Adrenal gland (tissue), 12 donors: ENCODE results near the gene ZDHHC18. TPM values are rescaled to one million over a fixed set of nuclear protein-coding genes. Genes with fewer than 3 reads are reported as not detected.
"Not testable (repeated sequence)": the region's sequence is repeated elsewhere in the genome, so short reads cannot be mapped to it uniquely, and the experiment has no call there.

Experiments
- DNase-seq, 7 donors: peaks; one replicate each; pipeline ENCODE4 v3.0.0-alpha.2; 2019 to 2020
- H3K27ac ChIP-seq, 5 donors: fragments of 200-600 bp; sonication (generic) in 4 of 5; 1 replicate in 3 of 5; 2 replicates in 2 of 5; pipeline versions ENCODE4 v1.5.1 to v1.8.0; 2016 to 2020; ENCODE audit warnings: mild to moderate bottlenecking in 1 of 5
- H3K27me3 ChIP-seq: fragments of 200-600 bp; 2 replicates; pipeline ENCODE4 v1.8.0; 2021
- H3K36me3 ChIP-seq, 2 donors: fragments of 200-600 bp; replicated peaks in 1 of 2; 1 replicate in 1 of 2; 2 replicates in 1 of 2; pipeline versions ENCODE4 v1.5.1 to v1.8.0; 2018 to 2022
- H3K4me1 ChIP-seq, 2 donors: fragments of 200-600 bp; replicated peaks in 1 of 2; 1 replicate in 1 of 2; 2 replicates in 1 of 2; pipeline versions ENCODE4 v1.5.1 to v1.8.0; 2018 to 2021
- H3K4me3 ChIP-seq, 4 donors: fragments of 200-600 bp; sonication (generic) in 3 of 4; one replicate each; pipeline ENCODE4 v1.5.1; 2016 to 2018
- H3K9me3 ChIP-seq, 3 donors: fragments of 200-600 bp; sonication (generic) in 1 of 3; replicated peaks in 1 of 3; 1 replicate in 2 of 3; 2 replicates in 1 of 3; pipeline versions ENCODE4 v1.5.1 to v1.8.0; 2016 to 2021
- CTCF ChIP-seq, 6 experiments: fragments of 450-650 bp in 4 of 6; fragments of 200-600 bp in 2 of 6; sonication (generic) in 1 of 6; IDR thresholded peaks; 1 replicate in 5 of 6; 2 replicates in 1 of 6; pipeline versions ENCODE4 v1.5.1 to v1.8.0; 2016 to 2021; ENCODE audit warnings: antibody characterized with exemption in 6 of 6, mild to moderate bottlenecking in 2 of 6, moderate library complexity in 1 of 6
- POLR2A ChIP-seq, 2 donors: fragments of 450-650 bp; IDR thresholded peaks; one replicate each; pipeline ENCODE4 v1.6.1; 2017; ENCODE audit warnings: antibody characterized with exemption in 2 of 2, mild to moderate bottlenecking in 2 of 2, moderate library complexity in 1 of 2
- WGBS, 4 donors: extraction: QIAGEN DNeasy Blood & Tissue Kit in 2 of 4; methylation state at CpG; one replicate each; pipeline versions ENCODE4 v1.1.5 to v1.1.7; 2013 to 2017; 5-methylcytosine and 5-hydroxymethylcytosine counted together
- intact Hi-C, 2 donors: fragments of 100-400 bp; cut with DNase I; formaldehyde crosslinking; loops; one replicate each; pipeline versions ENCODE4 v1.14.1 to v1.15.0; 2022 to 2023
- polyA plus RNA-seq, 3 donors: library from polyadenylated mRNA; stranded (reverse); fragments of 200-250 nt in 2 of 3; fragments of 350-450 nt in 1 of 3; fragmentation: Illumina TruSeq in 1 of 3; extraction: RNeasy Lipid Tissue Mini Kit (QIAGEN cat#74804) in 1 of 3; gene quantifications; one replicate each; pipeline ENCODE4 v1.2.3, GENCODE V29; 2013 to 2014
- total RNA-seq, 9 donors: library from RNA; depleted of rRNA in 4 of 9; stranded (reverse); fragments of >200 nt in 4 of 9; fragments of 120-200 nt in 1 of 9; fragmentation: NEBNext Ultra II Directional in 1 of 9; extraction: Animal tissue kit (Norgen Biotek cat#: 25700) in 1 of 9; gene quantifications; one replicate each; pipeline versions ENCODE4 v1.1.0 to v1.2.4, GENCODE V29; 2013 to 2023
- donor health status: healthy with polysubstance abuse.
- donor health status: Bipolar disorder and iron deficiency.
- donor health status: DM: yes; HTN: yes; CAD: no.
- donor health status: DM: no; HTN: no; CAD: no.
- donor health status: DM: no; HTN: no; CAD: no.
- donor health status: DM: yes; HTN: yes; CAD: no.

The ZDHHC18 gene
- total and polyA plus RNA-seq, 12 donors, result 4.9 to 16.5 (median 10.0) TPM

- H3K27ac ChIP-seq, result peak overlapping the region in 4 of 5 donors; percentile 40 to 88 (median 51)
- DNase-seq, result no peak
- no peaks in the 10 kb centered on the region for H3K9me3 ChIP-seq
- TF ChIP-seq CTCF (IDR thresholded peaks at IDR 0.05) (no peak), POLR2A (IDR thresholded peaks at IDR 0.05) (no peak)
- intact Hi-C loops, result no loop called here
- H3K27me3 ChIP-seq, result no peaks in the 10 kb centered on the region
- no peak overlapping the region for H3K4me3 ChIP-seq
- 84 to 94% (median 89%) methylated on average over 1 of the region's 1 CpG for WGBS, 4 donors
- H3K36me3 ChIP-seq, result peaks cover 0 to 37% of the 10 kb centered on the region in 2 donors
- peaks cover 4 to 13% of the 10 kb centered on the region in 2 donors for H3K4me1 ChIP-seq
Measured at GRCh38 chr1:26839339-26839722, 12.8 kb downstream of the ZDHHC18 start.

GRCh38 chr1:26839779-26840178, 13.3 kb downstream of the ZDHHC18 start:
- no peak for DNase-seq
- H3K27ac ChIP-seq, result peak overlapping the region in 1 of 5 donors; percentile 88
- TF ChIP-seq POLR2A (IDR thresholded peaks at IDR 0.05) (no peak), CTCF (IDR thresholded peaks at IDR 0.05) (no peak)
- intact Hi-C loops, result no loop called here
- H3K4me1 ChIP-seq, result peaks cover 4 to 13% of the 10 kb centered on the region in 2 donors
- peaks cover 0 to 33% of the 10 kb centered on the region in 2 donors for H3K36me3 ChIP-seq
- H3K9me3 ChIP-seq, result no peaks in the 10 kb centered on the region
- H3K4me3 ChIP-seq, result no peak overlapping the region
- no peaks in the 10 kb centered on the region for H3K27me3 ChIP-seq
- 89 to 100% (median 93%) methylated on average over 3 to 6 of the region's 6 CpGs for WGBS, 4 donors

GRCh38 chr1:26844424-26845196, 18.1 kb downstream of the ZDHHC18 start:
- intact Hi-C loops, result no loop called here
- Histone ChIP-seq H3K27ac (no peak overlapping the region), H3K27me3 (no peaks in the 10 kb centered on the region), H3K36me3 (peaks cover 0 to 26% of the 10 kb centered on the region in 2 donors), H3K4me1 (peaks cover 0 to 18% of the 10 kb centered on the region in 2 donors), H3K4me3 (no peak overlapping the region), H3K9me3 (no peaks in the 10 kb centered on the region)
- WGBS, 4 donors, result 90 to 97% (median 95%) methylated on average over 13 of the region's 13 CpGs
- TF ChIP-seq CTCF (IDR thresholded peaks at IDR 0.05) (no peak), POLR2A (IDR thresholded peaks at IDR 0.05) (no peak)
- DNase-seq, result no peak

GRCh38 chr1:26847826-26848225, 21.3 kb downstream of the ZDHHC18 start:
- H3K9me3 ChIP-seq, DNase-seq, H3K27me3 ChIP-seq, intact Hi-C loops, H3K4me3 ChIP-seq, H3K27ac ChIP-seq: not testable (repeated sequence)
- WGBS, 4 donors, result 80 to 91% (median 88%) methylated on average over 6 of the region's 6 CpGs
- Histone ChIP-seq H3K36me3 (peaks cover 0 to 47% of the 10 kb centered on the region in 2 donors), H3K4me1 (peaks cover 0 to 12% of the 10 kb centered on the region in 2 donors)

- 85 to 100% (median 88%) methylated on average over 1 to 10 of the region's 10 CpGs for WGBS, 4 donors
- peaks cover 0 to 12% of the 10 kb centered on the region in 2 donors for H3K4me1 ChIP-seq
- H3K27me3 ChIP-seq, result no peaks in the 10 kb centered on the region
- no peak for TF ChIP-seq POLR2A (IDR thresholded peaks at IDR 0.05)
- TF ChIP-seq CTCF (IDR thresholded peaks at IDR 0.05), result no peak
- no peak for DNase-seq
- H3K36me3 ChIP-seq, result peaks cover 0 to 50% of the 10 kb centered on the region in 2 donors
- intact Hi-C loops, result no loop called here
- peak overlapping the region in 3 of 5 donors; percentile 45 to 86 (median 73) for H3K27ac ChIP-seq
- no peaks in the 10 kb centered on the region for H3K9me3 ChIP-seq
- H3K4me3 ChIP-seq, result no peak overlapping the region
Measured at GRCh38 chr1:26848499-26848898, 22.0 kb downstream of the ZDHHC18 start.
